Immature natural killer cell (primary cell): ENCODE data around the gene DGKD. TPM values are rescaled to one million over a fixed set of nuclear protein-coding genes. Genes with fewer than 3 reads are reported as not detected.
A peak's percentile ranks its signal among the peaks of the same experiment; 100 is the strongest.

Source experiments
- DNase-seq, 3 donors: peaks; one replicate each; pipeline ENCODE4 v3.0.0; 2022; ENCODE audit warnings: mixed read lengths in 1 of 3
- H3K27ac Mint-ChIP-seq, 6 donors: one replicate each; pipeline ENCODE4 v1.8.0; 2020; ENCODE audit warnings: mixed read lengths in 6 of 6, mild to moderate bottlenecking in 5 of 6, inconsistent platforms in 4 of 6, moderate library complexity in 3 of 6
- H3K27me3 Mint-ChIP-seq, 3 donors: one replicate each; pipeline ENCODE4 v1.8.0; 2020 to 2021; ENCODE audit warnings: low read depth in 3 of 3, mild to moderate bottlenecking in 3 of 3, mixed read lengths in 3 of 3, moderate library complexity in 3 of 3, inconsistent platforms in 1 of 3
- H3K36me3 Mint-ChIP-seq, 3 donors: one replicate each; pipeline ENCODE4 v1.8.0; 2020; ENCODE audit warnings: mixed read lengths in 3 of 3, inconsistent platforms in 2 of 3, mild to moderate bottlenecking in 2 of 3
- H3K4me1 Mint-ChIP-seq, 2 donors: one replicate each; pipeline ENCODE4 v1.8.0; 2020; ENCODE audit warnings: inconsistent platforms in 2 of 2, mild to moderate bottlenecking in 2 of 2, mixed read lengths in 2 of 2, moderate library complexity in 1 of 2
- H3K4me3 Mint-ChIP-seq, 5 donors: one replicate each; pipeline ENCODE4 v1.8.0; 2020; ENCODE audit warnings: mild to moderate bottlenecking in 5 of 5, mixed read lengths in 5 of 5, inconsistent platforms in 3 of 5, moderate library complexity in 3 of 5
- H3K9me3 Mint-ChIP-seq, 6 donors: one replicate each; pipeline ENCODE4 v1.8.0; 2020; ENCODE audit warnings: mild to moderate bottlenecking in 6 of 6, mixed read lengths in 6 of 6, inconsistent platforms in 4 of 6, moderate library complexity in 3 of 6
- polyA plus RNA-seq, 3 donors: library from polyadenylated mRNA; unstranded; fragments of 300-500 nt; fragmentation: Illumina TruSeq; gene quantifications; one replicate each; pipeline ENCODE4 v1.2.3, GENCODE V29; 2021

The DGKD gene
- polyA plus RNA-seq, 3 donors from 2014 or later: 15.9 to 60.6 (median 21.3) TPM

- H3K27me3 Mint-ChIP-seq: peaks cover 15 to 21% (median 18%) of the 10 kb centered on the region in 3 donors
- DNase-seq: peak; percentile 62 to 70 (median 66)
- H3K9me3 Mint-ChIP-seq: no peaks in the 10 kb centered on the region
- peaks cover 83 to 92% of the 10 kb centered on the region in 2 donors for H3K4me1 Mint-ChIP-seq
- peak overlapping the region; percentile 89 to 100 (median 94) for H3K27ac Mint-ChIP-seq
- peaks cover 0 to 13% (median 9%) of the 10 kb centered on the region in 3 donors for H3K36me3 Mint-ChIP-seq
- H3K4me3 Mint-ChIP-seq: peak overlapping the region; percentile 90 to 95 (median 93)
These were observed 4.0 kb downstream of the DGKD start for GRCh38 chr2:233358335-233358734.

- Mint-ChIP-seq H3K4me3 (peak overlapping the region; percentile 90 to 95 (median 93)), H3K36me3 (peaks cover 5 to 15% (median 15%) of the 10 kb centered on the region in 3 donors), H3K4me1 (peaks cover 81 to 92% of the 10 kb centered on the region in 2 donors), H3K27ac (peak overlapping the region; percentile 89 to 100 (median 94)), H3K27me3 (peaks cover 13 to 16% (median 13%) of the 10 kb centered on the region in 3 donors), H3K9me3 (peaks cover 0 to 4% (median 0%) of the 10 kb centered on the region in 6 donors)
- DNase-seq: peak; percentile 65 to 73 (median 72)
These were observed 4.7 kb downstream of the DGKD start for GRCh38 chr2:233358947-233359346.

- Mint-ChIP-seq H3K27me3 (peaks cover 11 to 14% (median 11%) of the 10 kb centered on the region in 3 donors), H3K4me3 (peak overlapping the region; percentile 90 to 95 (median 93)), H3K27ac (peak overlapping the region; percentile 89 to 100 (median 94)), H3K4me1 (peaks cover 87 to 99% of the 10 kb centered on the region in 2 donors), H3K36me3 (peaks cover 11 to 24% (median 23%) of the 10 kb centered on the region in 3 donors), H3K9me3 (peaks cover 0 to 4% (median 0%) of the 10 kb centered on the region in 6 donors)
- DNase-seq: no peak
These were observed 5.5 kb downstream of the DGKD start for GRCh38 chr2:233359823-233360222.

GRCh38 chr2:233360771-233361176 lies 6.5 kb downstream of the DGKD start:
- Mint-ChIP-seq H3K36me3 (peaks cover 11 to 25% (median 24%) of the 10 kb centered on the region in 3 donors), H3K4me3 (peak overlapping the region in 2 of 5 donors; percentile 19 to 47), H3K27ac (peak overlapping the region; percentile 44 to 90 (median 73)), H3K9me3 (peaks cover 0 to 4% (median 0%) of the 10 kb centered on the region in 6 donors), H3K4me1 (peaks cover 83 to 100% of the 10 kb centered on the region in 2 donors), H3K27me3 (peaks cover 2 to 6% (median 3%) of the 10 kb centered on the region in 3 donors)
- no peak for DNase-seq

GRCh38 chr2:233361297-233361696 lies 7.0 kb downstream of the DGKD start:
- peaks cover 11 to 30% (median 27%) of the 10 kb centered on the region in 3 donors for H3K36me3 Mint-ChIP-seq
- H3K4me1 Mint-ChIP-seq: peaks cover 83 to 100% of the 10 kb centered on the region in 2 donors
- peak overlapping the region; percentile 36 to 90 (median 56) for H3K27ac Mint-ChIP-seq

GRCh38 chr2:233362742-233363141 lies 8.4 kb downstream of the DGKD start:
- peak in 1 of 3 donors; percentile 11 for DNase-seq
- Mint-ChIP-seq H3K4me3 (no peak overlapping the region), H3K27me3 (peaks cover 1 to 5% (median 2%) of the 10 kb centered on the region in 3 donors), H3K4me1 (peaks cover 81 to 100% of the 10 kb centered on the region in 2 donors), H3K36me3 (peaks cover 11 to 31% (median 30%) of the 10 kb centered on the region in 3 donors), H3K27ac (peak overlapping the region in 3 of 6 donors; percentile 37 to 90 (median 75)), H3K9me3 (peaks cover 0 to 4% (median 0%) of the 10 kb centered on the region in 6 donors)

More at GRCh38 chr2:233361297-233361696, 7.0 kb downstream of the DGKD start:
- Mint-ChIP-seq H3K4me3 (peak overlapping the region in 2 of 5 donors; percentile 7 to 31), H3K27me3 (peaks cover 1 to 2% (median 2%) of the 10 kb centered on the region in 3 donors), H3K9me3 (peaks cover 0 to 4% (median 0%) of the 10 kb centered on the region in 6 donors)
- no peak for DNase-seq

GRCh38 chr2:233363744-233364235 lies 9.5 kb downstream of the DGKD start:
- Mint-ChIP-seq H3K9me3 (peaks cover 0 to 4% (median 0%) of the 10 kb centered on the region in 6 donors), H3K27ac (peak overlapping the region; percentile 39 to 87 (median 74)), H3K36me3 (peaks cover 11 to 31% (median 30%) of the 10 kb centered on the region in 3 donors), H3K4me1 (peaks cover 81 to 100% of the 10 kb centered on the region in 2 donors), H3K4me3 (peak overlapping the region in 3 of 5 donors; percentile 16 to 38 (median 26)), H3K27me3 (peaks cover 1 to 5% (median 2%) of the 10 kb centered on the region in 3 donors)
- no peak for DNase-seq

- peak overlapping the region; percentile 7 to 86 (median 82) for H3K27ac Mint-ChIP-seq
- DNase-seq: no peak
- peaks cover 0 to 4% (median 0%) of the 10 kb centered on the region in 6 donors for H3K9me3 Mint-ChIP-seq
- peaks cover 0 to 5% (median 2%) of the 10 kb centered on the region in 3 donors for H3K27me3 Mint-ChIP-seq
- peak overlapping the region in 4 of 5 donors; percentile 3 to 25 (median 10) for H3K4me3 Mint-ChIP-seq
- H3K4me1 Mint-ChIP-seq: peaks cover 79 to 100% of the 10 kb centered on the region in 2 donors
- peaks cover 16 to 29% (median 20%) of the 10 kb centered on the region in 3 donors for H3K36me3 Mint-ChIP-seq
These were observed 11.7 kb downstream of the DGKD start for GRCh38 chr2:233365861-233366520.

GRCh38 chr2:233367586-233367985 lies 13.3 kb downstream of the DGKD start:
- peaks cover 0 to 3% (median 0%) of the 10 kb centered on the region in 3 donors for H3K27me3 Mint-ChIP-seq
- H3K9me3 Mint-ChIP-seq: peaks cover 0 to 4% (median 0%) of the 10 kb centered on the region in 6 donors
- peak overlapping the region in 5 of 6 donors; percentile 36 to 69 (median 66) for H3K27ac Mint-ChIP-seq
- H3K4me1 Mint-ChIP-seq: peaks cover 80 to 100% of the 10 kb centered on the region in 2 donors
- peaks cover 16 to 32% (median 24%) of the 10 kb centered on the region in 3 donors for H3K36me3 Mint-ChIP-seq
- no peak for DNase-seq
- no peak overlapping the region for H3K4me3 Mint-ChIP-seq

- no peak for DNase-seq
- Mint-ChIP-seq H3K4me1 (peaks cover 80 to 98% of the 10 kb centered on the region in 2 donors), H3K36me3 (peaks cover 13 to 35% (median 26%) of the 10 kb centered on the region in 3 donors), H3K27ac (peak overlapping the region; percentile 47 to 91 (median 73)), H3K9me3 (peaks cover 0 to 1% (median 0%) of the 10 kb centered on the region in 6 donors), H3K4me3 (peak overlapping the region in 2 of 5 donors; percentile 2 to 59), H3K27me3 (peaks cover 0 to 3% (median 0%) of the 10 kb centered on the region in 3 donors)
These were observed 14.5 kb downstream of the DGKD start for GRCh38 chr2:233368756-233369155.

- Mint-ChIP-seq H3K36me3 (peaks cover 6 to 28% (median 19%) of the 10 kb centered on the region in 3 donors), H3K9me3 (no peaks in the 10 kb centered on the region), H3K4me3 (peak overlapping the region in 2 of 5 donors; percentile 2 to 58), H3K4me1 (peaks cover 72 to 91% of the 10 kb centered on the region in 2 donors), H3K27me3 (peaks cover 0 to 3% (median 0%) of the 10 kb centered on the region in 3 donors), H3K27ac (peak overlapping the region; percentile 47 to 91 (median 73))
- DNase-seq: no peak
These were observed 15.2 kb downstream of the DGKD start for GRCh38 chr2:233369462-233369861.

- peak overlapping the region; percentile 47 to 91 (median 76) for H3K27ac Mint-ChIP-seq
- H3K36me3 Mint-ChIP-seq: peaks cover 5 to 22% (median 15%) of the 10 kb centered on the region in 3 donors
- H3K9me3 Mint-ChIP-seq: no peaks in the 10 kb centered on the region
- peaks cover 69 to 86% of the 10 kb centered on the region in 2 donors for H3K4me1 Mint-ChIP-seq
- peak overlapping the region in 4 of 5 donors; percentile 8 to 58 (median 46) for H3K4me3 Mint-ChIP-seq
- DNase-seq: no peak
- H3K27me3 Mint-ChIP-seq: peaks cover 0 to 3% (median 0%) of the 10 kb centered on the region in 3 donors
These were observed 15.8 kb downstream of the DGKD start for GRCh38 chr2:233369897-233370685.

GRCh38 chr2:233371641-233372040 lies 17.3 kb downstream of the DGKD start:
- H3K9me3 Mint-ChIP-seq: no peaks in the 10 kb centered on the region
- H3K27ac Mint-ChIP-seq: peak overlapping the region; percentile 2 to 72 (median 58)
- H3K36me3 Mint-ChIP-seq: peaks cover 10 to 20% (median 12%) of the 10 kb centered on the region in 3 donors
- peak overlapping the region in 3 of 5 donors; percentile 14 to 60 (median 35) for H3K4me3 Mint-ChIP-seq
- peaks cover 67 to 84% of the 10 kb centered on the region in 2 donors for H3K4me1 Mint-ChIP-seq
- DNase-seq: no peak
- H3K27me3 Mint-ChIP-seq: peaks cover 0 to 3% (median 0%) of the 10 kb centered on the region in 3 donors
